NT2/D1 (cell line): ENCODE data around the gene NDST1.

Experiments
- SUZ12 ChIP-seq: IDR thresholded peaks from 2 replicates; pipeline ENCODE4 v1.6.1; 2011; ENCODE audit not compliant: insufficient read length, insufficient read depth; ENCODE audit errors: extremely low read depth
- YY1 ChIP-seq: IDR thresholded peaks from 2 replicates; pipeline ENCODE4 v1.6.1; 2011; ENCODE audit not compliant: insufficient read length, insufficient read depth
- ZNF274 ChIP-seq: IDR thresholded peaks from 2 replicates; pipeline ENCODE4 v1.6.1; 2011; ENCODE audit warnings: mild to moderate bottlenecking, low read depth, low read length

- TF ChIP-seq YY1 (no peak), ZNF274 (no peak), SUZ12 (no peak)
These were observed 66.2 kb downstream of the NDST1 start for GRCh38 chr5:150573867-150574817.
